A549 (cell line): ENCODE results near the gene ZNF662. TPM values are rescaled to one million over a fixed set of nuclear protein-coding genes. Genes with fewer than 3 reads are reported as not detected.

ENCODE experiments used
- ATAC-seq, 2 experiments: fragments of 200-7000 bp in 1 of 2; fragments of >200 bp in 1 of 2; cut with Nextera tagmentation in 1 of 2; cut with Tn5 transposase in 1 of 2; 3 replicates each; pipeline versions ENCODE4 v1.8.0 to v1.9.1; 2018 to 2020; ENCODE audit warnings: mild to moderate bottlenecking in 1 of 2, moderate library complexity in 1 of 2
- CTCF ChIA-PET: fragments of 300-600 bp; sonication (Branson Sonifier 250); formaldehyde crosslinking; extraction: SDS; loops from one replicate; lab custom pipeline; 2021; ENCODE audit warnings: antibody characterized with exemption, inconsistent platforms; lab: Yijun Ruan, JAX
- POLR2A ChIA-PET: fragments of 350-600 bp; formaldehyde crosslinking; extraction: SDS; loops from one replicate; lab custom pipeline; 2021; ENCODE audit warnings: antibody characterized with exemption, inconsistent platforms; lab: Yijun Ruan, JAX
- DNase-seq, 2 experiments: peaks; one replicate each; pipeline versions ENCODE4 v3.0.0 to v3.0.0-alpha.2; 2011 to 2016; ENCODE audit warnings: low read depth in 1 of 2, low spot score in 1 of 2
- FAIRE-seq: peaks from 2 replicates; lab custom pipeline; 2011; peaks lifted over from hg19 to GRCh38; lab: Jason Lieb, UNC
- H3K27ac ChIP-seq, 2 experiments: fragments of >200 bp; sonication (Bioruptor Twin); formaldehyde crosslinking; 3 replicates each; pipeline ENCODE4 v1.5.1; 2016 to 2017
- H3K4me1 ChIP-seq: fragments of >200 bp; sonication (Bioruptor Twin); formaldehyde crosslinking; 3 replicates; pipeline ENCODE4 v1.6.1; 2016
- H3K4me2 ChIP-seq: fragments of >200 bp; sonication (Bioruptor Twin); formaldehyde crosslinking; 3 replicates; pipeline ENCODE4 v1.6.1; 2016
- H3K4me3 ChIP-seq: fragments of >200 bp; sonication (Bioruptor Twin); formaldehyde crosslinking; 3 replicates; pipeline ENCODE4 v1.5.1; 2016
- H3K9me3 ChIP-seq: fragments of >200 bp; sonication (Bioruptor Twin); formaldehyde crosslinking; 3 replicates; pipeline ENCODE4 v1.6.1; 2016
- BHLHE40 ChIP-seq: IDR thresholded peaks from 2 replicates; pipeline ENCODE4 v1.6.1; 2012; ENCODE audit warnings: low read depth, low read length, inconsistent platforms
- CBX2 ChIP-seq: fragments of 200-600 bp; sonication (generic); IDR thresholded peaks from 2 replicates; pipeline ENCODE4 v1.6.1; 2016; ENCODE audit warnings: low read depth, mild to moderate bottlenecking, borderline replicate concordance
- CBX8 ChIP-seq: fragments of 200-600 bp; sonication (generic); IDR thresholded peaks from 2 replicates; pipeline ENCODE4 v1.6.1; 2016
- CHD2 ChIP-seq: fragments of 150-350 bp; IDR thresholded peaks from 2 replicates; pipeline ENCODE4 v1.6.1; 2014; ENCODE audit warnings: low read length; ENCODE audit not compliant: partially characterized antibody
- CHD4 ChIP-seq: fragments of 200-600 bp; sonication (generic); IDR thresholded peaks from 2 replicates; pipeline ENCODE4 v1.6.1; 2016; ENCODE audit warnings: antibody characterized with exemption, mild to moderate bottlenecking, borderline replicate concordance
- CTCF ChIP-seq: fragments of >200 bp; sonication (Bioruptor Twin); formaldehyde crosslinking; IDR thresholded peaks from 3 replicates; pipeline ENCODE4 v1.5.1; 2016
- EHF ChIP-seq: fragments of 250-450 bp; sonication (Bioruptor Pico); IDR thresholded peaks from 2 replicates; pipeline ENCODE4 v1.5.0; 2020; ENCODE audit warnings: mild to moderate bottlenecking
- EHMT2 ChIP-seq: fragments of 200-600 bp; sonication (generic); IDR thresholded peaks from 2 replicates; pipeline ENCODE4 v1.6.1; 2016; ENCODE audit warnings: antibody characterized with exemption, low read depth, mild to moderate bottlenecking, moderate library complexity
- ESRRA ChIP-seq: fragments of 150-350 bp; IDR thresholded peaks from 2 replicates; pipeline ENCODE4 v1.6.1; 2014; ENCODE audit warnings: mild to moderate bottlenecking, low read length, borderline replicate concordance
- FOSL2 ChIP-seq, 2 experiments: fragments of 450-650 bp in 1 of 2; fragments of >200 bp in 1 of 2; sonication (Bioruptor Twin) in 1 of 2; formaldehyde crosslinking; IDR thresholded peaks; 2 replicates each; pipeline versions ENCODE4 v1.5.0 to v1.6.1; 2016 to 2020; ENCODE audit warnings: mild to moderate bottlenecking in 1 of 2, moderate library complexity in 1 of 2
- GATA3 ChIP-seq: IDR thresholded peaks from 2 replicates; pipeline ENCODE4 v1.6.1; 2012; ENCODE audit warnings: borderline replicate concordance
- HES2 ChIP-seq: fragments of >200 bp; sonication (Bioruptor Twin); formaldehyde crosslinking; IDR thresholded peaks from 2 replicates; pipeline ENCODE4 v1.6.1; 2016
- HOXB13 ChIP-seq: fragments of 250-450 bp; sonication (Bioruptor Pico); IDR thresholded peaks from 2 replicates; pipeline ENCODE4 v1.5.0; 2020; ENCODE audit warnings: low read depth, mild to moderate bottlenecking, moderate library complexity
- HOXB5 ChIP-seq: fragments of 250-450 bp; sonication (Bioruptor Pico); IDR thresholded peaks from 2 replicates; pipeline ENCODE4 v1.5.0; 2020; ENCODE audit warnings: mild to moderate bottlenecking, moderate library complexity
- KDM1A ChIP-seq: fragments of 200-600 bp; sonication (generic); IDR thresholded peaks from 2 replicates; pipeline ENCODE4 v1.6.1; 2016; ENCODE audit warnings: low read depth, mild to moderate bottlenecking
- MAZ ChIP-seq: fragments of 150-350 bp; IDR thresholded peaks from 2 replicates; pipeline ENCODE4 v1.6.1; 2014; ENCODE audit warnings: antibody characterized with exemption, low read depth, low read length, borderline replicate concordance
- NPAS2 ChIP-seq: fragments of 250-450 bp; sonication (Bioruptor Pico); IDR thresholded peaks from 2 replicates; pipeline ENCODE4 v1.8.0; 2022; ENCODE audit warnings: mild to moderate bottlenecking, moderate library complexity, borderline replicate concordance
- NR3C1 ChIP-seq: fragments of >200 bp; sonication (Bioruptor Twin); formaldehyde crosslinking; IDR thresholded peaks from 3 replicates; pipeline ENCODE4 v1.6.1; 2017
- PHF8 ChIP-seq: fragments of 200-600 bp; sonication (generic); IDR thresholded peaks from 2 replicates; pipeline ENCODE4 v1.6.1; 2016; ENCODE audit warnings: low read depth, mild to moderate bottlenecking, antibody characterized with exemption, moderate library complexity, borderline replicate concordance
- POLR2A ChIP-seq: IDR thresholded peaks from 2 replicates; pipeline ENCODE4 v1.6.1; 2012; ENCODE audit warnings: mild to moderate bottlenecking, low read length
- POLR2AphosphoS2 ChIP-seq: conservative IDR thresholded peaks from 2 replicates; pipeline ENCODE4 v1.6.1; 2012; ENCODE audit warnings: low read length, improper control_type of control experiment, inconsistent platforms
- RAD21 ChIP-seq, 2 experiments: fragments of >200 bp in 1 of 2; sonication (Bioruptor Twin) in 1 of 2; formaldehyde crosslinking in 1 of 2; IDR thresholded peaks in 1 of 2; conservative IDR thresholded peaks in 1 of 2; 2 replicates in 1 of 2; 3 replicates in 1 of 2; pipeline ENCODE4 v1.6.1; 2012 to 2018; ENCODE audit warnings: inconsistent platforms in 1 of 2
- RCOR1 ChIP-seq: fragments of 150-350 bp; IDR thresholded peaks from 2 replicates; pipeline ENCODE4 v1.6.1; 2014; ENCODE audit warnings: antibody characterized with exemption, low read length, low read depth
- SREBF2 ChIP-seq: fragments of 450-650 bp; IDR thresholded peaks from 2 replicates; pipeline ENCODE4 v1.6.1; 2014; ENCODE audit warnings: mild to moderate bottlenecking, moderate library complexity
- TP53 ChIP-seq: fragments of 250-450 bp; sonication (Bioruptor Pico); IDR thresholded peaks from 2 replicates; pipeline ENCODE4 v1.5.0; 2021; ENCODE audit warnings: mild to moderate bottlenecking, moderate library complexity
- WGBS: methylation state at CpG from one replicate; pipeline ENCODE4 v1.1.6; 2017; ENCODE audit errors: missing lambda C conversion rate; 5-methylcytosine and 5-hydroxymethylcytosine counted together
- polyA plus RNA-seq, 4 experiments: library from polyadenylated mRNA; depleted of rRNA in 3 of 4; stranded (reverse); fragments of >200 nt; fragmentation: RNase III in 1 of 4; extraction: RNeasy Plus Mini Kit Qiagen cat#74134 plus additional on column Dnase treatment in 1 of 4; gene quantifications; 2 replicates in 3 of 4; 3 replicates in 1 of 4; pipeline ENCODE4 v1.2.3, GENCODE V29; 2011 to 2017

Gene ZNF662
- polyA plus RNA-seq, 2 of the 4 experiments (the other 2 are of a cell fraction) = not detected

GRCh38 chr3:42871592-42872196, 34.2 kb upstream of the ZNF662 start:
- FAIRE-seq = no peak
- H3K4me1 ChIP-seq = no peaks in the 10 kb centered on the region
- POLR2A ChIA-PET = no interaction called here

GRCh38 chr3:42872718-42873117, 33.2 kb upstream of the ZNF662 start:
- FAIRE-seq = no peak
- H3K4me3 ChIP-seq = no peak overlapping the region

More at GRCh38 chr3:42871592-42872196, 34.2 kb upstream of the ZNF662 start:
- CTCF ChIA-PET = interaction anchor here (0.6 to 2.1 kb wide), 2 partner anchors 9 to 60 kb away, joined by 4 to 8 read pairs; no protein-coding TSS in a partner anchor
- DNase-seq (no peak), ATAC-seq (no peak)
- H3K4me3 ChIP-seq = no peak overlapping the region
- no peak overlapping the region for H3K27ac ChIP-seq
- 58% methylated on average over 4 of the region's 5 CpGs for WGBS
- TF ChIP-seq NPAS2 (CRISPR knock-in tag) (no peak), BHLHE40 (no peak), HOXB5 (no peak), TP53 (CRISPR knock-in tag) (no peak), RCOR1 (no peak), EHF (CRISPR knock-in tag) (no peak), HOXB13 (CRISPR knock-in tag) (no peak), POLR2AphosphoS2 (no peak), KDM1A (no peak), CBX8 (no peak), CBX2 (no peak), POLR2A (no peak), MAZ (no peak), GATA3 (no peak), ESRRA (no peak), CHD2 (no peak), HES2 (no peak), NR3C1 (no peak), FOSL2 (IDR thresholded peaks at IDR 0.05) (no peak), FOSL2 (CRISPR knock-in tag; IDR thresholded peaks at IDR 0.05) (no peak)
- no peak overlapping the region for H3K4me2 ChIP-seq
- no peaks in the 10 kb centered on the region for H3K9me3 ChIP-seq

GRCh38 chr3:42873221-42873982, 32.5 kb upstream of the ZNF662 start:
- Histone ChIP-seq H3K9me3 (no peaks in the 10 kb centered on the region), H3K4me3 (no peak overlapping the region), H3K27ac (no peak overlapping the region), H3K4me1 (no peaks in the 10 kb centered on the region), H3K4me2 (no peak overlapping the region)
- POLR2A ChIA-PET = no interaction called here
- WGBS = 49% methylated on average over 9 of the region's 9 CpGs
- ATAC-seq (no peak), DNase-seq (no peak), FAIRE-seq (no peak)
- CTCF ChIA-PET = no interaction called here
- TF ChIP-seq PHF8 (no peak), EHMT2 (no peak), CTCF (no peak), CHD4 (no peak)

More at GRCh38 chr3:42872718-42873117, 33.2 kb upstream of the ZNF662 start:
- TF ChIP-seq HOXB5 = no peak
- no peak for TF ChIP-seq RAD21 (conservative IDR thresholded peaks at IDR 0.05 in 1 of 2, IDR thresholded peaks at IDR 0.05 in 1 of 2)
- TF ChIP-seq POLR2AphosphoS2 = no peak
- TF ChIP-seq EHMT2 = no peak
- TF ChIP-seq PHF8 = no peak
- no peak for TF ChIP-seq SREBF2
- no peak for TF ChIP-seq EHF (CRISPR knock-in tag)
- CTCF ChIA-PET = no interaction called here
- POLR2A ChIA-PET = no interaction called here
- 0% methylated on average over 1 of the region's 1 CpG for WGBS
- ATAC-seq = no peak
- Histone ChIP-seq H3K9me3 (no peaks in the 10 kb centered on the region), H3K4me2 (no peak overlapping the region), H3K4me1 (no peaks in the 10 kb centered on the region), H3K27ac (no peak overlapping the region)
- no peak for DNase-seq
